ENCODE measurements around the gene MYO9A.

MYO9A gene

DNA sequence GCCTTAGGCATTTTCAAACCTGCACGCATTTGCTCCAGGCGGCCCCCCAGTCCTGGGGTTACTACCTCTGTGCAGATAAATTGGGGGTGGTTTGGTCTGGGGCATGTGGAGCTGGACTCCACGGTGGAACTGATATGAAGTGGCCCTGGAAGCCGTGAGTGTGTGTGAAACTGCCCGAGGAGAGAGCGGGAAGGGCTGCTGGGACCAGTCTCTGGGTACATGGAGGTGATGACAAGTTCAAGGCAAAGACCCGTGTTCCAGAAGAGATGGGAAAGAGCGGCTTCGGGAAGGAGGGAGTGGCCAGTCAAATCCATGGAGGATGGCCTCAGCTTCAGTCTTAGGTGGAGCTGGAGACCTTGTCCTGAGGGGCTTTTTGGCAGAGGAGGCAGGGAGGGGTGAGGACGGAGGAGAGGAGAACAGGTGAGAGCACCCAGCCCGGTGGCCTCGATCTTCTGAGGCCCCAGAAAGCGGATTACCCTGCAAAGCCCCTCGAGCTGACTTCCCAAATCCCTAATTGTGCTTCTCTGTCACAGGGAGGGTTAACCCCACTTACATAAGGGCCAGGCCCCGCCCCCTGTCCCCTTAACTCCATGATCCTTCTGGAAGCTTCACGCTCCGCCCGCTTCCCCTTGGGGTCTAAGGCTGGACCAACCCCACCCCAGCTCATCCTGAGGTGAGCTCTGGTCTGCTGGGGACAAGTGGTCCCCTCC, 309.5 kb downstream of the MYO9A start:
- DNase-seq (ENCODE audit: low read depth in 2 of 2) = no peak

DNA sequence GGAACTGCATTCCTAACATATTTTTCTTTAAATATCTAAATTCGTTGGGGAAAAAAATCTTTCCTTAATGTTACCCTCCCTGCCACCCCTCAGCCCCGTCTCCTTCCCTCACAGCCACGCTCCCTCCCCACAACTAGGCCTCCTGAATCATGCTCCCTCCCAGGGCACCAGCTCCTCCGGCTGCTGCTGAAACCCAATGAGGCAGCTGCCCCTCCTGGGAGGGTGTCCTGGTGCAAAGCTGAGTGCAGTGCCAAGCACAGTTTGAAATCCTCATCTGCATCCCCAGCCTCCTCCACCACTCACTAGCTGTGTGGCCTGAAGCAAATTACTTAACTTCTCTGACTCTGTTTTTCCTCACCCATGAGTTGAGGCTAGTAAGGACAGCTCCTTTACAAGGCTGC, 310.3 kb downstream of the MYO9A start:
- no peak for DNase-seq (ENCODE audit: low read depth in 2 of 2)

DNA sequence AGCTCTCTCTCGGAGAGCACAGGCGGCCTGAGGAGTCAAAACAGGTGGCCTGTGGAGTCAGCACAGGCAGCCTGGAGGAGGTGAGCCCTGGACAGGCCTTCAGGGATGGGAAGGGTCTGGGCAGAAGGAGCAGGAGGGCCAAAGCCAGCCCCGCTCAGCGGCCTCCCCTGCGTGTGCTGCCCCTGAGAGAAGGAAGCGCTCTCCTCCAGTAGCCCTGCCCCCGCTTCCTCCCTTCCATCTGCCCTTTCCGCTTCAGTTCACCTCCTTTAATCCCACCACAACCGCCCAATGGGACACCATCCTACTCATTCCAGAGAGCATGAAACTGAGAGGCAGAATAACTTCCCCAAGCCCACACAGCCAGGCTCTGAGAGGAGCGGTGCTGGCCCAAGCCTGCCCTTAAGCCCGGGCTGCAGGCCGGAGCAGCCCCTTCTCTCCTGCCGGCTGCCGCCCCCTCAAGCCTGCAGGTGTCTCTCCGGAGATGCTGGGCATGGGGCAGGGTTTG, 310.8 kb downstream of the MYO9A start:
- no peak for DNase-seq (ENCODE audit: low read depth in 2 of 2)

DNA sequence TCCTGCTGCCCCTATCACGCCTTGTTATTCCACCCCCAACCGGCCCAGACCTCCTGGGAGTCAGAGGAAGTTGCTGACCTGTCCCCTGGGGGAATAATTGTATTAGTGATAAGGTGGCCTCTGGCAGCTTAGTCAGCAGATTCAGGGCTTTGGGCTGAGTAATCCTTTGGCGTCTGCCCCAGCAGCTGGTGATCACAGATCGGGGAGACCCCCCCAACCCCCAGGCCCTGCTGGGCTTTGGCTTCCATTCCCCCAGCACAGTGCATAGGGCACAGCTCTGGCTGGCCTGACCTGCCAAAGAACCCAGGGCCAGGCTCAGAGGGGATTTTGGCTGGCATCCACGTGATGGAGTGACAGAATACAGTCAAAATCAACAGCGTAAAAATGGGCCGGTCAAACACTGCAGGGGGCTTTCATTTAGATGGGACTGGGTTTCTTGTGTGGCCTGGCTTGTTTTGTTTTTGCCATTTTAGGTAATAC, 311.5 kb downstream of the MYO9A start:
- no peak for DNase-seq (ENCODE audit: low read depth in 2 of 2)

DNA sequence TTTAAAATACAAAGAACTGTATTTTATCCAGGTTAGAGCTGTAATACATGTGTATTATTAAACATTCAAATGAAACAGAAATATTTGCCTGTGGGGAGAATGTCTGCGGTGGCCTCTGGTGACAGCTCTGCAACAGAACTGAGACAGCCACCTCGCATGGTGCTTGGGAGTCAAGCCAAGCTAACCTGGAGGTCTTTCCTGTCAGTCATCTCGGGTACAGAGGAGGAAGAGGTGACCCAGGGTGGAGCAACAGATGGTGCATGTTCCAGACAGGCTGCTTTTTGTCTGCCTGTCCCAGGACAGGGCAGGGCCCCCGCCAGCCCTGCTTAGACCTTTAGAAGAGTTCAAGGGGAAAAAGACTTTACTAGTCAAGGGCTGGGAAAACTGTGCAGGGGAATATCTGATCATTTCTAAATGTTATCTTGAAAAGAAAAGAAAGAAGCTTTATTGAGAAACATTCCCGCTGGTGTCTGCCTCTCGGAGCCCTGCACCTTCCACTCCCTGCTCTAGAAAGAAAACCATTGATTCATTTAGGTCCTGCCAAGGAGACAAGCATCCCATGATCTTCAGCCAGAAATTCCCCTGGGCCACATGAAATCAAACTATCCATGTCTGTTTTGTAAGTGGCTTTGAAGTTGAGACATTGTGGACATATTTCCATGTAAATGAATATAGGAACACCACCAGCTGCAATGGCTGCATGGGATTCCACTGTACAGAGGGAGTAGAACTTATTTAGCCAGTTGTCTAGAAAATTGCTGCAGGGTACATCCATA, 313.1 kb downstream of the MYO9A start:
- no peak for DNase-seq (ENCODE audit: low read depth in 2 of 2)

DNA sequence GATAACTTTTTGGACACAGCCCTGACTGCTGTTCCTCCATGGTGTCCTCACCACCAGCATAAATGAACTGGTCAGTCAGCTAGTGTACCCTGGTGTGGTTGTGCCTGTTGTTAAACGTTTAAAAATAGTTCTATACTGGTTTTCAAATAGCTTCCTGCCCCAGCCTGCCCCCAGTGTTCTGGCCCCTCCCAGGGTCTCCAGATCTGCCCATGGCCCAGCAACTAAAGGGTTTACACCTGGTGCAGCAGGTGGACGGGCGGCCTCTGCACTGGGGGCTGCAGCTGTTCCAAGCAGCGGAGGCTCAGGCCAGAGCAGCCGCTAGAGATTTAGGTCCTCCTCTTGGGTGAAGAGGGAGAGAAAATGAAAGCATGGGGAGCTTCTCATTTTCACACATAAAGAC, 313.7 kb downstream of the MYO9A start:
- DNase-seq (ENCODE audit: low read depth in 2 of 2) = no peak

DNA sequence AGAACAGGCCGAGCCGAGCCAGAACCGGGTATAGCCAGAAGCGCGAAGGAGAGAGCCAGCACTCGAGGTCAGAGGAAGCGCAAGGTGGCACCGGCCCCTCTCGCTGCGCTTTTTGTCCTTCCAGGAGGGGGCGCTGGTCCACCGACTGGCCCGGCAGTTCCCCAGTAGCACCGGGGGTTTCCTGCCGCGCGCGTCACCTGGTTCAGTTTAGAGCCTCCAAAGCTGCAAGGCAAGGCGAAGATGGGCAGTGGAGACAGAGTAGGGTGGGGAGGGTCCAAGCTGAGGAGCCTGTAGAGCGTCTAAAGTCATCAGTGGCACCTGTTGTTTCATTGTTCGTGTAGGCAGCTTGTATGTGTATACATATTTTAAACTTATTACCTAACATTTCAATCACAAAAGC, 315.2 kb downstream of the MYO9A start:
- peak in 1 of 2 donors; percentile 3 for DNase-seq (ENCODE audit: low read depth in 2 of 2)

DNA sequence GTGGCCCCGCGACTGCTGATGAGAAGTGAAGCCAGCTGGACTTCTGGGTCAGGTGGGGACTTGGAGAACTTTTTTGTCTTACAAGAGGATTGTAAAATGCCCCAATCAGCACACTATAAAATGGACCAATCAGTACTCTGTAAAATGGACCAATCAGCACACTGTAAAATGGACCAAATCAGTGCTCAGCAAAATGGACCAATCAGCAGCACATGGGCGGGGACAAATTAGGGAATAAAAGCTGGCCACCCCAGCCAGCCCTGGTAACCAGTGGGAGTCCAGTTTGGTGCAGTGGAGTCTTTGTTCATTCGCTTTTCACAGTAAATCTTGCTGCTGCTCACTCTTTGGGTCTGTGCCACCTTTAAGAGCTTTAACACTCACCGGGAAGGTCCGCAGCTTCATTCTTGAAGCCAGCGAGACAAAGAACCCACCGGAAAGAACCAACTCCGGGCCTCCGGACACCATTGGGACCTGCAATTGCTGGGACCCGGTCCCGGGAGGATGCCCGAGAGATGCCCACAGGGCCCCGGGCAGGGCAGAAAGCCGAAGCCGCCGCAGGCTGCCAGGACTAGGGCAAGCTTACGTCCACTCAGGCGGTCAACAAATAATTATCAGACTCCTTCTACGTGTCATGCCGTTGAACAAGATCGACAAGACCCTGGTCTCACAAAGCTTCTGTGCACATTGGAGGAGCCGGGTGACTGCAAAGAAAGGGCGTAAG, 315.9 kb downstream of the MYO9A start:
- DNase-seq (ENCODE audit: low read depth in 2 of 2) = no peak

DNA sequence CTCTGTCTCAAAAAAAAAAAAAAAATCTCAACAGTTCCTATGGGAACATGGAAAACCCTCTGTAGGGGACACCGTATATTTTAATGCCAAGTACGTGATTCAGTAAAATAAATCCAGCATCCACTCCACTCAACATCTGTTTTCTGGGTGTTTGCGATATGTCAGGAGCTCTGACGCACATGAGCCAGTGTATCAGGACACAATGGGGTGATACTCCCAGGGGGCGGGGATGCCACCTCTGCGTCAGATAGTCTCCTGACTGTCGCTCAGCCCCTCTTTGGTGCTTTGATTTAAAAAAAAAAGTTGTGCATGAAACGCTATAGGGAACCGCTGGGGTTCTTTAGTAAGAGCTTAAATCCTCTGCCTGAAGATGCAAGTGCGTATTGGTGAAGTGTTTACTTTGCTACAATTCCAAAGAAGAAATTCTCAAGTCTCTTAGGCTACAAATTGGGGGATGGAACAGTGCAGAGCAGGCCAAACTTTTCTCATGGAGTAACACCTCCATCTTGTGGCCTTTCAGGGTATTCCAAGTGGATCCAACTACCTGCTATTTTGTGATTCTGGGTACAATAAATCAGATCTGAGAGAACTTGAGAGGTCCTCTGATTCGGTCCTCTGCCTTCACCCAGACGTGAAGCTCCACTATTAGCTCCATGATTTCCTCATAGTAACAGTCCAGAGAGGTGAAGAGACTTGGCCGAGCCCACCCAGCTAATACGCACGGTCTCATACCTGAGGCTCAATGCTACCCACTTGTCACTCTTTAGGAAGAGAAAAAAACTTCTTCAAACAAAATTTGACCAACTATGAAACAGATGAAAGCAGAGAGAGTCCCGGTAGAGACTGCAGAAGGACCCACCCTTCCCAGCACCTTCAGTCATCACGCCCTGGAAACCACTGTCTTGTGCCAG, 316.9 kb downstream of the MYO9A start:
- no peak for DNase-seq (ENCODE audit: low read depth in 2 of 2)

DNA sequence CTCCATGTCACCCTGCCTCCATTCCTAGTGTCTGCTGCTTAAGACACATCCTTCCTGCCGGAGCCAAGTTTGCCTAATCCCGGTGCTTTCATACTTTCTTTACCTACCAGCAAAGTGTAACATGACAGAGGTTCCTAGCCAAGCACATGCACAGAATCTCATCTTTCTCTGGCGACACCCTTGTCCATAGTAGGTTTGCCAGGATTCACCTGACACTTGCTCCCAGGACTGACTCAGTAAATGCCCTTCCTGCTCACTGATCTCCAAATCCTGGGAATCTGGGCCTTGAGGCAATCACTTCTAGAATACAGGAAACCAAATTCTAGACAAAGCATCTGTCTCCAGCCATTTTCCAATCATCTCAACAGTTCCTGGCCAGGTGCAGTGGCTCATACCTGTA, 317.8 kb downstream of the MYO9A start:
- no peak for DNase-seq (ENCODE audit: low read depth in 2 of 2)

DNA sequence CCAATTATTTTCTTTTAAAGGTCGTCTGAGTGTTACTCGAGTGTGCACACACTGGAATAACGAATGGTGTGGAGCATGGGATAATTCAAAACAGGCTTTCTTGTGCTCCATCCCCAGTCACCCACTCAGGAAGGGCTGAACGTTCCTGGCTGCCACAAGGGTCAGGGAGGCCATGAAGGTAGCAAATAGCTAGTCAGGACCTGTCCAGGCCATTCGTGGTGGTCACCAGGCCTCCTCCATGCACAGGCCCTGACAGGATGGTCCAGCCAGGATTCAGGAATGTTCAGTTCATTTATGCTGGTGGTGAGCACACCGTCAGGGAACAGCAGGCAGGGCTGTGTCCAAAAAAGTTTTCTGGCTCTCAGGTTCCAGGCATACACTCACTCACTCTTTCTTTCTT, 319.3 kb downstream of the MYO9A start:
- no peak for DNase-seq (ENCODE audit: low read depth in 2 of 2)

DNA sequence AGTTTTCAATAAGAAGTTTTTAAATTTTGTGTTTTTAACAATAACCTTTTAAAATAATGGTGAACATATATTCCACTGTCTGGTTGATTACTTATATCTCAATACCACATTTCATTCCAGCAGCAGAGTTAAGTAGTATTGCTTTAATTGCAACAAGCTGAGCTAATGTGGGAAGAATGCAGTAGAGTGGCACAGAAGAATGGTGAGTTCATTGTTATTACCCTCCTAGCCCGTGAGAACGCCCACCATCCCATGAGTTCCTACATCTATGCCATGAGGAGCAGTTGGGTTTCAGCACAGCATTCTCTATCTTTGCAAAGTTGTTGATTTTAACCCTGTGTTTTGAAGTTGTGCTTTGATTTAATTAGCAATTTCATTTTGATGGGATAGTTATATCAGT, 325.4 kb downstream of the MYO9A start:
- DNase-seq (ENCODE audit: low read depth in 2 of 2) = no peak

DNA sequence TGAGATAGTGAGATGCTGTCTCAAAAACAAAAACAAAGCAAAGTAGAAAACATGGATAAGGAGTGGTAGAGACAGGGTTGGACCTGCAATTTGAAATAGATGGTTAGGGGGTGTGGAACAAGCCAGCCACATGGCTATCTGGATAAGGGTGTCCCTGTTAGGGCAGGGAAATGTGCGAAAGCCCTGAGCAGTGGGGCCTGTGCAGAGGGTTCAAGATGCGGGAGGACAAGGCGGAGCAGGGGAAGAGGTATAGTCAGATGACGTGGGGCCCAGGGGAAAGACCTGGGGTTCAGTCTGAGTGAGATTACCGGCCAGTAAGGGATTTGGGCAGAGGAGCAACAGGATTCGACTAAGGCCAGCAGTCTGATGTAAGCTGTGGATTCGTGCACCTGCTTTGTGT, 326.0 kb downstream of the MYO9A start:
- no peak for DNase-seq (ENCODE audit: low read depth in 2 of 2)

DNA sequence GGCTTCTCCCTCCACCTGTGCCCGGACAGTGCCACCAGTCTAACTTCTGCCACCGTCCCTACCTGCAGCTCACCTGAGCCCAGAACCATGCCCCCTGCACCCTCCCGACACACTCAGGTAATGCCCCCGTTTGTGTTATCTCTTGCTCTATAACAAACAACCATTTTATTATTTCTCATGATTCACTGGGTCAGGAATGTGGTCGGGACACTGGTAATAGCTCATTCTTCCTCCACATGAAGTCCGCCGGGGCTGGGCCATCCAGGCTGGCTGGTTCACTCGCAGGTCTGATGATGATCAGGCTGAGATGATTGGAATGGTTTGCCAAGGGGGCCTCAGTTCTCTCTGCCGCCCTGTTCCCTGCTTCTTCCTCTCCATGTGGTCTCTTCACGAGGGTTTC, 327.9 kb downstream of the MYO9A start:
- DNase-seq (ENCODE audit: low read depth in 2 of 2) = no peak

DNA sequence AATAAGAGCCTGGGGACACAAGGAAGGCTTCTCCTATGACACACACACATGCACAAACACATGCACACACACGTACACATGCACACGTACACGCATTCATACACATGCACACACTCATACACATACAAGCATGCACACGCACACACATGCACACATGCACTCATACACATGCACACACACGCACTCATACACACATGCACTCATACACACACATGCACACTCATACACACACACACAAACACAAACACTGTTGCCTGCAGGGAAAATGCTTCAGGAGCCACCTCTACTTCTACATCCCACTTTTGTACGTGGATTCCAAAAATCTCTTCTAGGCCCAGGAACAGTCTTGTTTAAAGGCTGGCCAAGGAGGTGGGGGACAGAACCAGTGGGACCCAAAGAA, 328.3 kb downstream of the MYO9A start:
- no peak for DNase-seq (ENCODE audit: low read depth in 2 of 2)

DNA sequence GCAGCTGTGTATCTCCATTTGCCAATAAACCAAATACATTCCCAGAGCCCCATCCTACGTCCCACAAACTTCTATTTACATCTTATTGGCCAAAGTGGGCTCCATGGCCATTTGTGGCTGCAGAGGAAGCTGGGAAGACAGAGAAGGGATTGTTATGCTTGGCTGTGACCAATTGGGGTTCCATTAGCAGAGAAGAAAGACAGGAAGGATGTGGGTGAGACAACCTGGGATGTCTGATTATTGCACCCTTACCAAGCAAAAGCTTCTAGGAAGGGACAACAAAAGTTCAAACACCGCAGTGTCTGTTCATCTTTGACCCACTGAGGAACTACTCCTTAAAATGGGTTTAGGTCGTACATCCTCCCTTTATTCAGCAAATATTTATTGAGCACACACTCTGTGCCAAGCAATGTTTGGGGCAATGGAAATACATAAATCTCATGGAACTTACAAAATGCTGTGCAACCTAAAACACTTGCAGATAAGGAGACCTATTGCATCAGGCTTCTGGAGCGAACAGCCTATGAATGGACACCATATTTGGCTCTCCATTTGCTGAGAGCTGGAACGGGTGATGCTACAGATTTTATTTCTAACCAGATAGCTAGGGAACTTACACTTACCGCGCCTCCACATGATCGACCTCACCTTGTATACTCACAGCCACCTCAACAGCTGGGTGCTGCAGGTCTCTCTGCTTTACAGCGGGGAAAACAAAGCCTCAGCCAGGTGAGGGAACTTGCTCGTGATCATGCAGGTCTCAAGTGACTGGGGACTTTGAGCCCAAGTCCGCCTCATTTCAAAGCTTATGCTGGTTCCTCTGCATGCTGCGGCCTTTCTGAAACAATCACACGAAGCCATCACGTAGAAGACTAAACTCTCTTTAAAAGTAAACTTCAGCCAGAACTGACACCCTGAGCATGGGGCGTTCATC, 329.0 kb downstream of the MYO9A start:
- no peak for DNase-seq (ENCODE audit: low read depth in 2 of 2)

DNA sequence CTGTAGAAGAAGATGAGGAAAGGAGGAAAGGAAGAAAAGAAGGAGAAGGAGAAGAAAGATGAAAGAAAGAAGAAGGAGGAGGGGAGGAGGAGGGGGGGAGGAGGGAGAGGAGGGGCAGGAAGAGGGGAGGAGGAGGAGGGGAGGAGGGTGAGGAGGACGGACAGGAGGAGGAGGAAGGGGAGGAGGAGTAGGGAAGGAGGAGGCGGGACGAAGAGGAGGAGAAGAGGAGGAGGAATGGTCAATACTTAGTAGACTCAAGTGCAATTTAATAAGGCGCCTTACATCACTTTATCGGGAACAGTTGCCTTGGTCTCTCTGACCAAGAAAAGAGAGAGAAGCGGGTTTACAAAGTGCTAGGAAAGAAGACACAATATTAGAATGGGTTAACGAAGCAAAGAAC, 331.3 kb downstream of the MYO9A start:
- DNase-seq (ENCODE audit: low read depth in 2 of 2) = no peak

DNA sequence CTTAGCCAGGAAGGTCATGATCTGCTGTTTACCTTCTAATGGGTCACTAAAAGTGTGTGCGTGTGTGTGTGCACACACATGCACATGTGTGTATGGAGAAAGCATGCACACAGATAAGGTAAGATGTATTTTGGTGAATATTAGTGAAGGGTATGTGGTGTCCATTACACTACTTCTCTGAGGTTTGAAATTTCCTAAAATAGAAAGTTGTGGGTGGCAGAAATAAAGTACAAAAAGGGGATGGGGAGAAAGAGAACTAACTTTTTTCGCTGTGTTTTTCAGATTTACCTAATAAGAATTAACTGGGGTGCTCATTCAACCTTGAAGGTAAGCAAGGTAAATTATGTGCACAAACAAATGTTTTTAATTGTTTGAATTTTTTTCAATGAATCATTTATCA, 332.0 kb downstream of the MYO9A start:
- no peak for DNase-seq (ENCODE audit: low read depth in 2 of 2)

DNA sequence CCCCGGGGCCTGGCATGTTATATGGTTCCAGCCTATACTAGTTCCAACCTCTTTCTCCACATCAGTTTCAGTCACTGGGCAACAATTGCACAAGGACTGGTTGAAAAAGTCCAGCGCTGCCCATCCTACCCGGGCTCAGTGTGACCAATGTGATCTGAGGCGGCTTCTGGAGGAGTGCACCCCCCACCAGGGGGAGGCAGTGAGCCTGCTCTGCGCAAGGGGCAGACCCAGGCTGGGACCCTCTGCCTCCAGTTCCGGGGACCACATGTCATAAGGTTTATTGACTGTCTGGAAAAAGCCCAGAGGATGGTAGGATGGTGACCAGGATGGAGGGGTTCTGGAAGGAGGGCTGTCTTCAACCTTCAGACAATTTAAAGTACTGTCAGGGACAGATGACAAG, 333.2 kb downstream of the MYO9A start:
- peak in 1 of 2 donors; percentile 5 for DNase-seq (ENCODE audit: low read depth in 2 of 2)

DNA sequence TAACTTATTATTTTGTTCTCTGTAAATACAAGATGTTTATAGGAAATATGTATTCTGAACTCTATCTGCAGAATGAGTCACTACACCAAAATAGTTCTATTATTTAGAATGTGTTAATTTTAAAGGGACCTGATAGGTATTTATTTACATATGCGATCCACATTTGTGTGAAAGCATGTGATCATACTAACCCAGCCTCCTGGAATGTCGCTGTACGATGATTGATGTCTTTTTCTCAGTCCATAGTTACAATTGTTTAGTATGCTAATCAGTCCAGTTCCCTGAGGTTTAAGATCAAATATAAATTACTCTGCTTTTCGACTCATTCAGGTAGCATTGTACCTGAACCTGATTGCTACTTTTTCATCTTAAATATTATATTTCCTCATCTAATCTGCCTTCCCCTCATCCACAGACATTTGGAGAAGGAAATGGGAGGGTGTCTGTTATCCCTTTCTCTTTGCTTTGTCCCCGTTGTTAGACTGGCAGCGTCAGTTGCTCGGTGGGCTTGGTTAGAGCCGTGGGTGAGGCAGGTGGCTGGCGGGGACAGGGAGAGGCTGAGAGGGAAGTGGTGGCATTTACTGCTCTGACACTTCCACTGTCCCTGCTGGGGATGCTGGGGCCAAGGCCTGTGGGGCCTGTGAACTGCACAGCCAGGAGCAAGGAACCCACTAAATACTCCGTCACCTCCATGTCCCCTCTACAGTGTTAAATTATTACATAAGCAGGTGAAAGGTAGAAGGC, 335.4 kb downstream of the MYO9A start:
- DNase-seq (ENCODE audit: low read depth in 2 of 2) = no peak
